SJCRH30 (cell line): ENCODE results near the gene AGAP1. TPM values are rescaled to one million over a fixed set of nuclear protein-coding genes. Genes with fewer than 3 reads are reported as not detected.

ENCODE experiments used
- DNase-seq, 2 experiments: peaks; one replicate each; pipeline ENCODE4 v3.0.0-alpha.2; 2015 to 2020
- H3K27ac ChIP-seq: fragments of 250-450 bp; sonication (Bioruptor Pico); 2 replicates; pipeline ENCODE4 v1.5.1; 2020; ENCODE audit warnings: mild to moderate bottlenecking, moderate library complexity
- H3K27me3 ChIP-seq: fragments of 250-450 bp; sonication (Bioruptor Pico); 2 replicates; pipeline ENCODE4 v1.5.1; 2020; ENCODE audit warnings: mild to moderate bottlenecking, moderate library complexity
- H3K36me3 ChIP-seq: fragments of 250-450 bp; sonication (Bioruptor Pico); 2 replicates; pipeline ENCODE4 v1.5.1; 2020; ENCODE audit warnings: mild to moderate bottlenecking, moderate library complexity
- H3K4me1 ChIP-seq: fragments of 250-450 bp; sonication (Bioruptor Pico); 2 replicates; pipeline ENCODE4 v1.5.1; 2020; ENCODE audit warnings: mild to moderate bottlenecking, moderate library complexity
- H3K4me3 ChIP-seq: fragments of 250-450 bp; sonication (Bioruptor Pico); 2 replicates; pipeline ENCODE4 v1.5.1; 2020; ENCODE audit warnings: mild to moderate bottlenecking, moderate library complexity
- H3K9me3 ChIP-seq: fragments of 250-450 bp; sonication (Bioruptor Pico); replicated peaks from 2 replicates; pipeline ENCODE4 v1.5.1; 2020; ENCODE audit warnings: mild to moderate bottlenecking, moderate library complexity
- total RNA-seq: library from RNA; depleted of rRNA; stranded (reverse); fragments of >200 nt; shearing (Covaris generic); gene quantifications from 2 replicates; pipeline ENCODE4 v1.2.3, GENCODE V29; 2014

Gene AGAP1
- total RNA-seq, 1 experiment from 2014 or later: 27.8 TPM

GRCh38 chr2:235471186-235471747, 22.6 kb upstream of the AGAP1 start:
- DNase-seq: no peak
- Histone ChIP-seq H3K4me1 (no peaks in the 10 kb centered on the region), H3K36me3 (no peaks in the 10 kb centered on the region), H3K4me3 (no peak overlapping the region), H3K27ac (no peak overlapping the region), H3K9me3 (peaks cover 7% of the 10 kb centered on the region; the same call in 1 of the 2 replicates), H3K27me3 (no peaks in the 10 kb centered on the region)

- Histone ChIP-seq H3K36me3 (no peaks in the 10 kb centered on the region), H3K27me3 (no peaks in the 10 kb centered on the region), H3K9me3 (peaks cover 7% of the 10 kb centered on the region; the same call in 1 of the 2 replicates), H3K4me3 (no peak overlapping the region), H3K27ac (no peak overlapping the region), H3K4me1 (no peaks in the 10 kb centered on the region)
- no peak for DNase-seq
Measured at GRCh38 chr2:235472443-235472842, 21.4 kb upstream of the AGAP1 start.

GRCh38 chr2:235478609-235479008, 15.2 kb upstream of the AGAP1 start:
- Histone ChIP-seq H3K27ac (no peak overlapping the region), H3K4me3 (no peak overlapping the region), H3K4me1 (no peaks in the 10 kb centered on the region), H3K27me3 (peaks cover 2% of the 10 kb centered on the region; the same call in 1 of the 2 replicates), H3K9me3 (peaks cover 7% of the 10 kb centered on the region; the same call in 1 of the 2 replicates), H3K36me3 (no peaks in the 10 kb centered on the region)
- DNase-seq: no peak

DNA sequence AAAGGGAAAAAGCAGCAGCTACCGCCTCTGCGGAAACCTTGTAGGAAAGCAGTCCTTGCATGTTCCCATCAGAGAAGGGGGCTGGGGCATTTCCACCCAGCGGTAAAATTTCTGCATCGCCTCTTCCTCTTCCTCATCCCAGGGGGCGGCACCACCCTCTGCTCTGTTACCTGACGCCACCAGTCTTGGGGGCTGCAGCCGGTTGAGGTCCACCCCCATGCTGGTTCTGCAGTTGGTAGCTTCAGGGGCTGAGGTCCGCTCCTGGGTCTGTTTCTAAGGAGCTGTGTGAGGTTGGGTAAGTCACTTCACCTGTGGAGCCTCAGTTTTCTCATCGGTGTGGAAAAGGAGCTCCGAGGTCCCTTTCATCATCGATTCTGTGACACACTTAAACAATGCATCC, 14.2 kb upstream of the AGAP1 start:
- Histone ChIP-seq H3K4me3 (no peak overlapping the region), H3K27me3 (peaks cover 4% of the 10 kb centered on the region; the same call in 1 of the 2 replicates), H3K36me3 (no peaks in the 10 kb centered on the region), H3K9me3 (peaks cover 7% of the 10 kb centered on the region; the same call in 1 of the 2 replicates), H3K27ac (no peak overlapping the region), H3K4me1 (no peaks in the 10 kb centered on the region)
- no peak for DNase-seq

DNA sequence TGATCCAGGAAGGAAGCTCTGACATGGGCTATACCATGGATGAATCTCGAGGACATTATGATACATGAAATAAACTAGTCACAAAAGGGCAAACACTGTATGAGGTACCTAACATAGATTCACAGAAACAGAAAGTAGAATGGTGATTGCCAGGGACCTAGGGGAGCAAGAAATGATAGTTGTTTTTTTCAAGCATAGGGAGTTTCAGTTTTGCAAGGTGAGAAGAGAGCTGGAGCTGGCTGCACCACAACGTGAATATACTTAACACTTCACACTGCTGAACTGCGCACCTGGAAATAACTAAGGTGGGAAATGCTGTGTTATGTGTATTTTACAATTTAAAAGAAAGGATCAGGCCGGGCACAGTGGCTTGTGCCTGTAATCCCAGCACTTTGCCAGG, 13.2 kb upstream of the AGAP1 start:
- DNase-seq: no peak
- Histone ChIP-seq H3K27me3 (peaks cover 4% of the 10 kb centered on the region; the same call in 1 of the 2 replicates), H3K9me3 (no peaks in the 10 kb centered on the region; the same call in 1 of the 2 replicates), H3K4me1 (no peaks in the 10 kb centered on the region), H3K27ac (no peak overlapping the region), H3K4me3 (no peak overlapping the region), H3K36me3 (no peaks in the 10 kb centered on the region)

DNA sequence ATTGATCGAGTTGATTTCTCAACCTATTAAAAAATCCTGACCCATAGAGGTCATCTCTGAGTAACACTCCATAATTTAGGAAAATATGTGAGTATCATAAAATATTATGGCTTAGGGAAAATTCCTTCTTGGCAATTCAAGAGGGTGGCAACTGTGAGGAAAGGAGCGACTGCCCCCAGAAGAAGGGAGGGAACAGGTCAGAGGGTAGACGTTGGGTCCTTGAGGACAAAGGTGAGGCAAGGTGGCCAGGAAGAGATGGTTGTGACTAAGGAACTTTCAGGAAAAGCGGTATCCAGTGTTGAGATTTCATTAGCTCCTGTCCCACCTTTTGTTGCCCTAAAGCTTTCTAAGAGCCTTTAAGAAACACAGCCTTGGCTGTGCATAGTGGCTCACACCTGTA, 10.5 kb upstream of the AGAP1 start:
- DNase-seq: no peak
- Histone ChIP-seq H3K4me1 (no peaks in the 10 kb centered on the region), H3K9me3 (no peaks in the 10 kb centered on the region), H3K36me3 (no peaks in the 10 kb centered on the region), H3K4me3 (no peak overlapping the region), H3K27me3 (peaks cover 4% of the 10 kb centered on the region; the same call in 1 of the 2 replicates), H3K27ac (no peak overlapping the region)

- peaks cover 4% of the 10 kb centered on the region; the same call in 1 of the 2 replicates for H3K27me3 ChIP-seq
- no peak overlapping the region for H3K27ac ChIP-seq
- no peak for DNase-seq
- H3K36me3 ChIP-seq: no peaks in the 10 kb centered on the region
- H3K4me3 ChIP-seq: no peak overlapping the region
- H3K4me1 ChIP-seq: no peaks in the 10 kb centered on the region
- peaks cover 9% of the 10 kb centered on the region for H3K9me3 ChIP-seq
Measured at GRCh38 chr2:235485362-235485761, 8.5 kb upstream of the AGAP1 start.

GRCh38 chr2:235486729-235487128, 7.1 kb upstream of the AGAP1 start:
- DNase-seq: no peak
- no peak overlapping the region for H3K27ac ChIP-seq
- peaks cover 4% of the 10 kb centered on the region; the same call in 1 of the 2 replicates for H3K27me3 ChIP-seq
- no peaks in the 10 kb centered on the region for H3K36me3 ChIP-seq
- peaks cover 9% of the 10 kb centered on the region for H3K9me3 ChIP-seq
- no peaks in the 10 kb centered on the region for H3K4me1 ChIP-seq
- no peak overlapping the region for H3K4me3 ChIP-seq

DNA sequence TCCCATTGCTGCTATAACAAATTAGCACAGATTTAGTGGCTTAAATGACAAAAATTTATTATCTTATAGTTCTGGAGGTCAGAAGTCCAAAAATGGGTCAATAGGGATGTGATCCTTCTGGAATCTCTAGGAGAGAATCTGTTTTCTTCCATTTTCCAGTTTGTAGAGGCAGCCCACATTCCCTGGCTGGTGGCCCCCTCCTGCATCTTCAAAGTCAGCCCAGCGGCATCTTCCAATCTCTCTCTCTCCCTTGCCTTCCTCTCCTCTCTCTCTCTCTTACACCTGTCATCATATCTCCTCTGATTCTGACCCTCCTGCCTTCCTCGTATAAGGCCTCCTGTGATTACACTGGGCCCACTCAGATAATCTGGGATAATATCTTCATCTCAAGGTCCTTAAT, 3.9 kb upstream of the AGAP1 start:
- H3K9me3 ChIP-seq: peaks cover 9% of the 10 kb centered on the region
- no peak for DNase-seq
- no peak overlapping the region for H3K4me3 ChIP-seq
- no peaks in the 10 kb centered on the region for H3K27me3 ChIP-seq
- H3K4me1 ChIP-seq: no peaks in the 10 kb centered on the region
- H3K27ac ChIP-seq: no peak overlapping the region
- no peaks in the 10 kb centered on the region for H3K36me3 ChIP-seq

GRCh38 chr2:235492850-235493344, 946 bp upstream of the AGAP1 start:
- DNase-seq: peak; percentile 28 to 29
- H3K4me3 ChIP-seq: peak overlapping the region; percentile 66
- no peaks in the 10 kb centered on the region; the same call in 1 of the 2 replicates for H3K4me1 ChIP-seq
- H3K9me3 ChIP-seq: peaks cover 9% of the 10 kb centered on the region
- no peak overlapping the region for H3K27ac ChIP-seq
- no peaks in the 10 kb centered on the region for H3K36me3 ChIP-seq
- H3K27me3 ChIP-seq: no peaks in the 10 kb centered on the region

DNA sequence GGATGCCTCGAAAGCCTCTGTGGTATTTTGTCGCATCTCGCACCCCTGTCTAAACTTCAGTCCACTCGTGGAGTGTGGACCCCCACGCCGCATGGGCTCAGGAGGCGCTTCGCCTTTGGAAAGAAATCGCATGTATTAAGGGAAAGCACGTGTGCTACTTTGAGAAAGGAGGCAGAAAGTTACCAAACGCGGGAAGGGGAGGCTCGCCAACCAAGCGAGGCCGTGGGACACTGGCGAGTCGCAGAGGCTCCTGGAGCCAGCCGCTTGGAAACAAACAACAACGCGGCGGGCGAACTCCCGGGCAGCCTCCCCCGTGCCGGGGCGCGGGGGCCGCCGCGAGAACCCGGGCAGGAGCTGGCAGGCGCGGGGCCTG, 455 bp upstream of the AGAP1 start:
- Histone ChIP-seq H3K4me3 (peak overlapping the region; percentile 66), H3K9me3 (peaks cover 9% of the 10 kb centered on the region), H3K27ac (peak overlapping the region; percentile 12; the same call in 1 of the 2 replicates), H3K4me1 (no peaks in the 10 kb centered on the region; the same call in 1 of the 2 replicates), H3K36me3 (no peaks in the 10 kb centered on the region), H3K27me3 (no peaks in the 10 kb centered on the region)
- no peak for DNase-seq

GRCh38 chr2:235494716-235495372, 1.0 kb downstream of the AGAP1 start:
- Histone ChIP-seq H3K36me3 (no peaks in the 10 kb centered on the region), H3K4me3 (peak overlapping the region; percentile 94), H3K9me3 (peaks cover 3% of the 10 kb centered on the region; the same call in 1 of the 2 replicates), H3K27ac (no peak overlapping the region; the same call in 1 of the 2 replicates), H3K4me1 (no peaks in the 10 kb centered on the region; the same call in 1 of the 2 replicates), H3K27me3 (no peaks in the 10 kb centered on the region)
- peak; percentile 43 to 46 for DNase-seq

DNA sequence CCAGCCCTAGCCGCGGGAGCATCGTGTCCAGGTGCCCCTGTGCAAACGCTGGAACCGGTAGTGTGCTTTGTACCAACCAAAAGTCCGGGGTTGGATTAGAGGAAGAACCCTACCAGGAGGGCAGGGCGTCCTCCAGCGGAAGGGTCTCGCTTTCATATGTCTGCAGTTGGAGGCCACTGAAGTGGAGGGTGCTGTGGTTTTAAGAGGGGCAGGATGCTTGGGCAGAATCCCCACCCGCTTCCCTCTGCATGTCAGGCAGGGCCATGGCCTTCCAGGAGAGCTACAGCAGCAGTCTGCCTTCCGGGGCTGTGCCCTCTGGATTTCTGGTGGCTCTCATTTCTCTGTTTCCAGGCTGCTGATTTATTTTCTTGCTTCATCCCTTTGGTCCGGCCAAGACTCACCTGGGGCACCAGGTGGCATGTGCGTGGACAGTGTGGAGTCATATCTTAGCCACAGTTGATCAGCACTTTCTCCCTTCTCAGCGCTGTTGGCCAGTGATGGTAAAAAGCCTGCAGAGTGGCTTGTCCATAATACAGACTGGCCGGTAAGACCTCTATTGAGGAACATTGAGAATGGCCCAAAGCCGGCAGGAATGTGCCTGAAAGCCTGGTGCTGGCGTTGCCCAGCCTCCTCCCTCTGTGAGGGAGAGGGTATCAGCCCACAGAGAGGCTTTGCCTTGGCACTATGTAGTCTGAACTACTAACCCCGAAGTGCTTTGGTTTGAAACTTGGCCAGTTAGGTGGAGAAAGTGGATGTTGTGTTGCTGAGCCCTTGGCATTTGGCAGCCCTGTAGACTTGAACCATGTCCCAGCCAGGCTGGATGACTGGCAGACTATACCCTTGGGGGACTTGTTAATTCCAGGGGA, 1.8 kb downstream of the AGAP1 start:
- no peak for DNase-seq
- Histone ChIP-seq H3K27me3 (no peaks in the 10 kb centered on the region), H3K4me3 (peak overlapping the region; percentile 94), H3K36me3 (no peaks in the 10 kb centered on the region), H3K9me3 (no peaks in the 10 kb centered on the region), H3K27ac (no peak overlapping the region), H3K4me1 (no peaks in the 10 kb centered on the region; the same call in 1 of the 2 replicates)

- Histone ChIP-seq H3K4me3 (no peak overlapping the region), H3K9me3 (no peaks in the 10 kb centered on the region), H3K4me1 (peaks cover 5% of the 10 kb centered on the region), H3K27ac (no peak overlapping the region), H3K27me3 (no peaks in the 10 kb centered on the region), H3K36me3 (no peaks in the 10 kb centered on the region)
- DNase-seq: no peak
Measured at GRCh38 chr2:235496239-235496621, 2.4 kb downstream of the AGAP1 start.

DNA sequence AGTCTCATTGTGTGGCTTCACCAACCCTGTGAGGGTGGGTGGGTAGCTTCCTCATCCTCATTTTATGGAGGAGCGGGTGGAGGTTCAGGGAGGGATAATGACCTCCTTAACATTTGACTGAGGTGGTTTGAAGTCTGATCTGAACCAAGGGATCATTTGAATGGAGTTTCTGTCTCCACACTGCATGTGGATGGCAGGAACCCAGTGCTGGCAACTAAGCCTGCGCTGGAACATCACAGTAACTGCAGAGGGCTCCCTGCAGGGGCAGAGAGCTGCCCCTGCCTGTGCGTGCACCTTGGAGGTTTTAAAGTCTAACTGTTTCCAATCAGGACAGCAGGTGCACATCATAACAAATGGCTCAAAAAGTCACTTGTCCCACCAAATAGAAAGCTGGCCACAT, 3.3 kb downstream of the AGAP1 start:
- no peak for DNase-seq
- no peaks in the 10 kb centered on the region for H3K27me3 ChIP-seq
- H3K4me3 ChIP-seq: no peak overlapping the region
- peaks cover 13% of the 10 kb centered on the region for H3K4me1 ChIP-seq
- no peaks in the 10 kb centered on the region for H3K36me3 ChIP-seq
- H3K9me3 ChIP-seq: no peaks in the 10 kb centered on the region
- H3K27ac ChIP-seq: no peak overlapping the region
